Measurements from ENCODE around the gene GART.
A peak's percentile ranks its signal among the peaks of the same experiment; 100 is the strongest.
"Not testable (repeated sequence)": the region's sequence is repeated elsewhere in the genome, so short reads cannot be mapped to it uniquely, and the experiment has no call there.

Gene GART

GRCh38 chr21:33541756-33542639, at the start of gene GART:
TSS of gene GART (minus strand) at chr21:33542117. CDS start at chr21:33539315, 2,802 bp downstream.
- Histone ChIP-seq H3K36me3 (ENCODE audit: control insufficient read depth in 2 of 2, insufficient read depth in 2 of 2, low read length in 2 of 2) (peaks cover 4 to 9% of the 10 kb centered on the region in 2 donors), H3K27me3 (ENCODE audit: control insufficient read depth in 1 of 2, insufficient read depth in 2 of 2, low read length in 2 of 2) (no peaks in the 10 kb centered on the region), H3K9me3 (ENCODE audit: control insufficient read depth in 2 of 2, low read length in 2 of 2) (no peaks in the 10 kb centered on the region), H3K4me3 (ENCODE audit: low read length in 2 of 2) (peak within 1 kb of the TSS; percentile 97 to 99), H3K4me1 (ENCODE audit: control insufficient read depth, insufficient read depth, low read length) (peaks cover 8% of the 10 kb centered on the region), H3K27ac (ENCODE audit: low read length) (peak within 1 kb of the TSS; percentile 100), H3K9ac (ENCODE audit: low read length in 2 of 2) (peak within 1 kb of the TSS; percentile 100)

GRCh38 chr21:33588485-33589335, 46.8 kb upstream of the GART start, which contains the start of gene DONSON:
TSS of gene DONSON (minus strand) at chr21:33588684. CDS start at chr21:33588641, 43 bp downstream.
- peak within 1 kb of the TSS; percentile 73 for H3K27ac ChIP-seq (ENCODE audit: low read length)
- H3K27me3 ChIP-seq (ENCODE audit: control insufficient read depth in 1 of 2, insufficient read depth in 2 of 2, low read length in 2 of 2) = no peaks in the 10 kb centered on the region
- no peaks in the 10 kb centered on the region for H3K36me3 ChIP-seq (ENCODE audit: control insufficient read depth in 2 of 2, insufficient read depth in 2 of 2, low read length in 2 of 2)
- peaks cover 17% of the 10 kb centered on the region for H3K4me1 ChIP-seq (ENCODE audit: control insufficient read depth, insufficient read depth, low read length)
- H3K9ac ChIP-seq (ENCODE audit: low read length in 2 of 2) = peak within 1 kb of the TSS; percentile 81 to 82
- no peaks in the 10 kb centered on the region for H3K9me3 ChIP-seq (ENCODE audit: control insufficient read depth in 2 of 2, low read length in 2 of 2)
- H3K4me3 ChIP-seq (ENCODE audit: low read length in 2 of 2) = peak within 1 kb of the TSS; percentile 93 to 95

- Histone ChIP-seq H3K4me1 (ENCODE audit: control insufficient read depth, insufficient read depth, low read length) (peaks cover 17% of the 10 kb centered on the region), H3K27me3 (ENCODE audit: control insufficient read depth in 1 of 2, insufficient read depth in 2 of 2, low read length in 2 of 2) (no peaks in the 10 kb centered on the region), H3K4me3 (ENCODE audit: low read length in 2 of 2) (peak overlapping the region; percentile 73 to 93), H3K36me3 (ENCODE audit: control insufficient read depth in 2 of 2, insufficient read depth in 2 of 2, low read length in 2 of 2) (no peaks in the 10 kb centered on the region), H3K9me3 (ENCODE audit: control insufficient read depth in 2 of 2, low read length in 2 of 2) (no peaks in the 10 kb centered on the region), H3K9ac (ENCODE audit: low read length in 2 of 2) (peak overlapping the region; percentile 69 to 80), H3K27ac (ENCODE audit: low read length) (peak overlapping the region; percentile 73)
Measured at GRCh38 chr21:33587792-33588484, 46.0 kb upstream of the GART start.

GRCh38 chr21:33586927-33587326, 45.0 kb upstream of the GART start:
- no peaks in the 10 kb centered on the region for H3K27me3 ChIP-seq (ENCODE audit: control insufficient read depth in 1 of 2, insufficient read depth in 2 of 2, low read length in 2 of 2)
- H3K4me3 ChIP-seq (ENCODE audit: low read length in 2 of 2) = no peak overlapping the region

GRCh38 chr21:33584455-33584854, 42.5 kb upstream of the GART start:
- peaks cover 0 to 3% of the 10 kb centered on the region in 2 donors for H3K36me3 ChIP-seq (ENCODE audit: control insufficient read depth in 2 of 2, insufficient read depth in 2 of 2, low read length in 2 of 2)
- peaks cover 17% of the 10 kb centered on the region for H3K4me1 ChIP-seq (ENCODE audit: control insufficient read depth, insufficient read depth, low read length)
- no peak overlapping the region for H3K9ac ChIP-seq (ENCODE audit: low read length in 2 of 2)
- no peaks in the 10 kb centered on the region for H3K9me3 ChIP-seq (ENCODE audit: control insufficient read depth in 2 of 2, low read length in 2 of 2)
- no peak overlapping the region for H3K27ac ChIP-seq (ENCODE audit: low read length)
- no peak overlapping the region for H3K4me3 ChIP-seq (ENCODE audit: low read length in 2 of 2)
- H3K27me3 ChIP-seq (ENCODE audit: control insufficient read depth in 1 of 2, insufficient read depth in 2 of 2, low read length in 2 of 2) = no peaks in the 10 kb centered on the region

More at GRCh38 chr21:33586927-33587326, 45.0 kb upstream of the GART start:
- Histone ChIP-seq H3K36me3 (ENCODE audit: control insufficient read depth in 2 of 2, insufficient read depth in 2 of 2, low read length in 2 of 2) (peaks cover 0 to under 1% of the 10 kb centered on the region in 2 donors), H3K27ac (ENCODE audit: low read length) (no peak overlapping the region), H3K9ac (ENCODE audit: low read length in 2 of 2) (no peak overlapping the region), H3K4me1 (ENCODE audit: control insufficient read depth, insufficient read depth, low read length) (peaks cover 17% of the 10 kb centered on the region), H3K9me3 (ENCODE audit: control insufficient read depth in 2 of 2, low read length in 2 of 2) (no peaks in the 10 kb centered on the region)

- Histone ChIP-seq H3K36me3 (ENCODE audit: control insufficient read depth in 2 of 2, insufficient read depth in 2 of 2, low read length in 2 of 2) (peaks cover 11 to 12% of the 10 kb centered on the region in 2 donors), H3K9me3 (ENCODE audit: control insufficient read depth in 2 of 2, low read length in 2 of 2) (no peaks in the 10 kb centered on the region), H3K4me3 (ENCODE audit: low read length in 2 of 2) (no peak overlapping the region), H3K4me1 (ENCODE audit: control insufficient read depth, insufficient read depth, low read length) (no peaks in the 10 kb centered on the region), H3K27me3 (ENCODE audit: control insufficient read depth in 1 of 2, insufficient read depth in 2 of 2, low read length in 2 of 2) (no peaks in the 10 kb centered on the region), H3K9ac (ENCODE audit: low read length in 2 of 2) (no peak overlapping the region), H3K27ac (ENCODE audit: low read length) (no peak overlapping the region)
Measured at GRCh38 chr21:33578959-33579542, 37.1 kb upstream of the GART start.

- no peaks in the 10 kb centered on the region for H3K4me1 ChIP-seq (ENCODE audit: control insufficient read depth, insufficient read depth, low read length)
- H3K36me3 ChIP-seq (ENCODE audit: control insufficient read depth in 2 of 2, insufficient read depth in 2 of 2, low read length in 2 of 2) = peaks cover 12 to 15% of the 10 kb centered on the region in 2 donors
- H3K27ac ChIP-seq (ENCODE audit: low read length) = no peak overlapping the region
- no peak overlapping the region for H3K4me3 ChIP-seq (ENCODE audit: low read length in 2 of 2)
- no peaks in the 10 kb centered on the region for H3K9me3 ChIP-seq (ENCODE audit: control insufficient read depth in 2 of 2, low read length in 2 of 2)
- no peaks in the 10 kb centered on the region for H3K27me3 ChIP-seq (ENCODE audit: control insufficient read depth in 1 of 2, insufficient read depth in 2 of 2, low read length in 2 of 2)
- H3K9ac ChIP-seq (ENCODE audit: low read length in 2 of 2) = no peak overlapping the region
Measured at GRCh38 chr21:33578214-33578613, 36.3 kb upstream of the GART start.

GRCh38 chr21:33576741-33577141, 34.8 kb upstream of the GART start:
- H3K27ac ChIP-seq (ENCODE audit: low read length); H3K4me1 ChIP-seq (ENCODE audit: control insufficient read depth, insufficient read depth, low read length); H3K4me3 ChIP-seq (ENCODE audit: low read length in 2 of 2); H3K9me3 ChIP-seq (ENCODE audit: control insufficient read depth in 2 of 2, low read length in 2 of 2); H3K27me3 ChIP-seq (ENCODE audit: control insufficient read depth in 1 of 2, insufficient read depth in 2 of 2, low read length in 2 of 2); H3K9ac ChIP-seq (ENCODE audit: low read length in 2 of 2): not testable (repeated sequence)
- H3K36me3 ChIP-seq (ENCODE audit: control insufficient read depth in 2 of 2, insufficient read depth in 2 of 2, low read length in 2 of 2) = peaks cover 11 to 15% of the 10 kb centered on the region in 2 donors

- Histone ChIP-seq H3K27ac (ENCODE audit: low read length) (no peak overlapping the region), H3K36me3 (ENCODE audit: control insufficient read depth in 2 of 2, insufficient read depth in 2 of 2, low read length in 2 of 2) (peaks cover 31 to 40% of the 10 kb centered on the region in 2 donors), H3K9ac (ENCODE audit: low read length in 2 of 2) (no peak overlapping the region)
Measured at GRCh38 chr21:33572350-33572749, 30.4 kb upstream of the GART start.

GRCh38 chr21:33569991-33570390, 28.1 kb upstream of the GART start:
- no peaks in the 10 kb centered on the region for H3K4me1 ChIP-seq (ENCODE audit: control insufficient read depth, insufficient read depth, low read length)
- H3K9me3 ChIP-seq (ENCODE audit: control insufficient read depth in 2 of 2, low read length in 2 of 2) = no peaks in the 10 kb centered on the region
- peaks cover 28 to 35% of the 10 kb centered on the region in 2 donors for H3K36me3 ChIP-seq (ENCODE audit: control insufficient read depth in 2 of 2, insufficient read depth in 2 of 2, low read length in 2 of 2)
- H3K27me3 ChIP-seq (ENCODE audit: control insufficient read depth in 1 of 2, insufficient read depth in 2 of 2, low read length in 2 of 2) = no peaks in the 10 kb centered on the region
- no peak overlapping the region for H3K9ac ChIP-seq (ENCODE audit: low read length in 2 of 2)
- no peak overlapping the region for H3K27ac ChIP-seq (ENCODE audit: low read length)
- no peak overlapping the region for H3K4me3 ChIP-seq (ENCODE audit: low read length in 2 of 2)

More at GRCh38 chr21:33572350-33572749, 30.4 kb upstream of the GART start:
- no peak overlapping the region for H3K4me3 ChIP-seq (ENCODE audit: low read length in 2 of 2)
- H3K27me3 ChIP-seq (ENCODE audit: control insufficient read depth in 1 of 2, insufficient read depth in 2 of 2, low read length in 2 of 2) = no peaks in the 10 kb centered on the region
- H3K4me1 ChIP-seq (ENCODE audit: control insufficient read depth, insufficient read depth, low read length) = no peaks in the 10 kb centered on the region
- H3K9me3 ChIP-seq (ENCODE audit: control insufficient read depth in 2 of 2, low read length in 2 of 2) = no peaks in the 10 kb centered on the region

Measured in stomach smooth muscle (tissue), 2 donors.